Naive thymus-derived CD4-positive, alpha-beta T cell (primary cell): ENCODE results near the gene TIMM17A. TPM values are rescaled to one million over a fixed set of nuclear protein-coding genes. Genes with fewer than 3 reads are reported as not detected.

ENCODE experiments used
- ATAC-seq: fragments of 150-1000 bp; cut with Tn5 transposase; 2 replicates; pipeline ENCODE4 v1.10.0; 2021; ENCODE audit warnings: mild to moderate bottlenecking, moderate library complexity
- CTCF ChIA-PET: fragments of 350-600 bp; sonication (Branson Sonifier 250); formaldehyde crosslinking; loops from one replicate; lab custom pipeline; 2021; ENCODE audit warnings: antibody characterized with exemption; lab: Charles Lee
- POLR2A ChIA-PET: fragments of 350-600 bp; sonication (Branson Sonifier 250); formaldehyde crosslinking; loops from one replicate; lab custom pipeline; 2021; ENCODE audit warnings: antibody characterized with exemption, inconsistent platforms; lab: Charles Lee
- DNase-seq, 9 donors: peaks; one replicate each; pipeline versions ENCODE4 v3.0.0 to v3.0.0-alpha.2; 2020 to 2022; ENCODE audit warnings: mixed read lengths in 1 of 9
- H3K27ac ChIP-seq: one replicate; pipeline ENCODE4 v1.7.0; 2013; ENCODE audit warnings: mild to moderate bottlenecking, low read depth, low read length, moderate library complexity
- H3K27me3 ChIP-seq, 2 donors: one replicate each; pipeline ENCODE4 v1.7.0; 2013; ENCODE audit warnings: low read length in 2 of 2, mild to moderate bottlenecking in 2 of 2, moderate library complexity in 2 of 2; ENCODE audit not compliant: control insufficient read depth in 2 of 2, insufficient read depth in 2 of 2
- H3K36me3 ChIP-seq, 3 experiments: 1 replicate in 2 of 3; 2 replicates in 1 of 3; pipeline ENCODE4 v1.7.0; 2013; ENCODE audit warnings: low read length in 3 of 3, mild to moderate bottlenecking in 3 of 3, moderate library complexity in 1 of 3; ENCODE audit not compliant: insufficient read depth in 3 of 3, control insufficient read depth in 2 of 3
- H3K4me1 ChIP-seq, 2 donors: one replicate each; pipeline ENCODE4 v1.7.0; 2013; ENCODE audit warnings: low read length in 2 of 2, mild to moderate bottlenecking in 2 of 2, moderate library complexity in 1 of 2; ENCODE audit not compliant: control insufficient read depth in 2 of 2, insufficient read depth in 2 of 2
- H3K4me3 ChIP-seq: 2 replicates; pipeline ENCODE4 v1.7.0; 2013; ENCODE audit warnings: mild to moderate bottlenecking, low read length
- H3K9me3 ChIP-seq, 3 experiments: 1 replicate in 2 of 3; 2 replicates in 1 of 3; pipeline ENCODE4 v1.7.0; 2013; ENCODE audit warnings: low read length in 3 of 3; ENCODE audit not compliant: control insufficient read depth in 2 of 3
- H3K27ac Mint-ChIP-seq, 9 donors: one replicate each; pipeline ENCODE4 v1.8.0; 2020 to 2022; ENCODE audit warnings: mixed read lengths in 9 of 9, mild to moderate bottlenecking in 8 of 9, moderate library complexity in 5 of 9, inconsistent platforms in 2 of 9
- H3K27me3 Mint-ChIP-seq, 5 donors: one replicate each; pipeline ENCODE4 v1.8.0; 2021 to 2022; ENCODE audit warnings: mixed read lengths in 5 of 5, mild to moderate bottlenecking in 1 of 5
- H3K36me3 Mint-ChIP-seq, 5 donors: one replicate each; pipeline ENCODE4 v1.8.0; 2020 to 2022; ENCODE audit warnings: mixed read lengths in 5 of 5, mild to moderate bottlenecking in 3 of 5, inconsistent platforms in 1 of 5
- H3K4me1 Mint-ChIP-seq, 7 donors: one replicate each; pipeline ENCODE4 v1.8.0; 2020 to 2022; ENCODE audit warnings: mixed read lengths in 7 of 7, mild to moderate bottlenecking in 3 of 7, inconsistent platforms in 1 of 7
- H3K4me3 Mint-ChIP-seq, 10 donors: one replicate each; pipeline ENCODE4 v1.8.0; 2020 to 2022; ENCODE audit warnings: mild to moderate bottlenecking in 10 of 10, mixed read lengths in 10 of 10, moderate library complexity in 6 of 10, inconsistent platforms in 2 of 10
- H3K9me3 Mint-ChIP-seq, 11 donors: one replicate each; pipeline ENCODE4 v1.8.0; 2020 to 2022; ENCODE audit warnings: mixed read lengths in 11 of 11, mild to moderate bottlenecking in 4 of 11, inconsistent platforms in 1 of 11, moderate library complexity in 1 of 11
- intact Hi-C, 2 donors: fragments of 100-400 bp; cut with micrococcal nuclease; formaldehyde crosslinking; loops; one replicate each; pipeline ENCODE4 v1.15.1; 2023
- polyA plus RNA-seq, 2 donors: library from polyadenylated mRNA; unstranded; fragments of 300-500 nt; fragmentation: Illumina TruSeq; gene quantifications; one replicate each; pipeline ENCODE4 v1.2.3, GENCODE V29; 2021
- total RNA-seq, 6 experiments: library from RNA in 5 of 6; stranded (reverse) in 5 of 6; gene quantifications; 1 replicate in 5 of 6; 2 replicates in 1 of 6; pipeline ENCODE4 v1.2.3 and lab custom pipeline; 2021 to 2026

Gene TIMM17A
- total and polyA plus RNA-seq, 7 experiments from 2014 or later = 20.6 to 58.4 (median 29.8) TPM

DNA sequence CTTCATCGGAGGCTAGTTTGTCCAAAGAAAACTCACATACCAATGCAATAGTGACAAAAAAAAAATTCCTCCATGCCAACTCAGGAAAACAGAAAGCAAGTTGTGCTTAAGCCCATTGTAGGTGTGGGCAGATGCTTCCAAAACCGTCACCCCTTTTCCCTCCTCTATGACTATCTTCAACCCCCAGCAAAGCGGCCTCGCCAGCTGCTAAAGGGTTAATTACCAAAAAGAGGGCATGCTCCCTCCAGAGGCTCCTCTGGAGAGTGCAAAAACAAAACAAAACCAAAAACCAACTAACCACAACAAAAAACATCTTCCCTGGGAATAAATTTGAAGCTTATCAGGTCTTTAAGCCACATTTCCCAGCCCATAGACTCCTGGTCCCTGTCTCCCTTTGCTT, 10.1 kb upstream of the TIMM17A start:
- Mint-ChIP-seq H3K4me1 (peaks cover 4 to 24% (median 13%) of the 10 kb centered on the region in 7 donors), H3K36me3 (no peaks in the 10 kb centered on the region), H3K4me3 (no peak overlapping the region), H3K27ac (no peak overlapping the region), H3K27me3 (peaks cover 45 to 60% (median 49%) of the 10 kb centered on the region in 5 donors), H3K9me3 (no peaks in the 10 kb centered on the region)
- Histone ChIP-seq H3K36me3 (no peaks in the 10 kb centered on the region), H3K4me3 (no peak overlapping the region), H3K27ac (no peak overlapping the region), H3K9me3 (no peaks in the 10 kb centered on the region), H3K4me1 (no peaks in the 10 kb centered on the region), H3K27me3 (peaks cover 0 to 7% of the 10 kb centered on the region in 2 donors)
- ATAC-seq (no peak), DNase-seq (no peak)
- ChIA-PET CTCF (interaction anchor here (1.0 to 1.1 kb wide), 2 partner anchors 9 to 50 kb away, joined by 3 to 4 read pairs; no protein-coding TSS in a partner anchor), POLR2A (interaction anchor here (2.6 kb wide), 1 partner anchor 10 kb away, joined by 8 read pairs; the partner anchor contains the start of gene TIMM17A)
- intact Hi-C loops = no loop called here

DNA sequence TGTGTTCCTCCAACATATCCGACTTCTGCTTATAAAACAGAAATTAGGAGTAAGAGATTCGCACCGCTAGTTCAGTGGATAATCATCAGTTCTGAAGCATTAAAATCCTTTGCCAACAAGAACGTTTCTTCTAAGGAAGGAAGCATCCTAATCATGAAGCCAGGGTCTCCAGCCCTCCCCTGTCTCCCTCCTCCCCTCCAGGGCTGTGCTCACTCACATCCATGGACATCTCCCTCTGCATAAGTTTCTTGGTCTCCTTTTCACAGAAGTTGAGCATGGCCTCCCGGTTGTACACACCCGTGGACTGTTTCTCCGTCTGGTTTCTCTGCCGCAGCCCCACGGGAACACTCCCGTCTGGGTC, 9.5 kb upstream of the TIMM17A start:
- H3K27ac Mint-ChIP-seq = no peak overlapping the region
- ChIA-PET POLR2A (interaction anchor here (2.6 kb wide), 1 partner anchor 9 kb away, joined by 8 read pairs; the partner anchor contains the start of gene TIMM17A), CTCF (interaction anchor here (1.1 kb wide), 1 partner anchor 50 kb away, joined by 4 read pairs; no protein-coding TSS in a partner anchor)
- Histone ChIP-seq H3K36me3 (no peaks in the 10 kb centered on the region), H3K9me3 (no peaks in the 10 kb centered on the region), H3K27me3 (peaks cover 0 to 7% of the 10 kb centered on the region in 2 donors), H3K4me3 (no peak overlapping the region), H3K4me1 (no peaks in the 10 kb centered on the region), H3K27ac (no peak overlapping the region)
- DNase-seq (no peak), ATAC-seq (no peak)
- H3K4me3 Mint-ChIP-seq = peak overlapping the region in 6 of 10 donors; percentile 44 to 74 (median 60)
- peaks cover 45 to 62% (median 49%) of the 10 kb centered on the region in 5 donors for H3K27me3 Mint-ChIP-seq
- intact Hi-C loops = no loop called here
- H3K36me3 Mint-ChIP-seq = no peaks in the 10 kb centered on the region
- H3K4me1 Mint-ChIP-seq = peaks cover 4 to 24% (median 13%) of the 10 kb centered on the region in 7 donors
- H3K9me3 Mint-ChIP-seq = no peaks in the 10 kb centered on the region

DNA sequence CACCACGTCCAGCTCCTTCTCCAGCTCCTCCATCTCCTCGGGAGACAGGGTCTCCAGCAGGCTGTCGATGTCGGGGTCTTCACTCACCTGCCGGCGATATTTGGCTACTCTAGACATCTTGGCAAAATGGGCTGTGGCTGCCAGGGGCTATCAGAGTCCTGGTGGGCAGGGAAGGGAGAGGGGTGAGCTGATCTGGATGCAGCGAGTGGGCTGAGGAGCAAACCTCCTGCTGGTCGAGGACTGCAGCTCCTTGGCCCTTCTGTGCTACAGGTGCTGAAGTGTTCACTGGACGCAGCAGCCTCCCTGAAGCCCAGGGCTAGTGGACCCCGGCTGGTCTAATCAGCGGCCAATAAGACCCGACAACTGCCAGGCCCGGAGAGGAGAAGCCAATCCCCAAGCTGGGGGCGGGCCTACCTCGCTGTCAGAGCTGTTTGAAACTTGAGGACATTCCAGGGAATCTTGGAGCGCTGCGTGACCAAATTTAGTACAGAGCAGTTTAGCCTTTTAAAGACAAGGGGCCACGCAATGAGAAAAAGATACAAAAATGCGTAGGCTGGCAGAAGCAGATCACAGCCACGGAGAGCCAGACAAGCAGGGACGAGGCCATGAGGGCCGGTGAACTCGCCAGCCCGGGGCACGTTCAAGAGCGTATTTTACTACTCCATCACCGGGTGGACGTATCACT, 8.9 kb upstream of the TIMM17A start, which contains the start of gene LMOD1:
LMOD1 (minus strand) TSS at position 325 of the 685 bp plus-strand sequence; CDS start at position 117, 208 bp downstream.
- H3K4me3 Mint-ChIP-seq = peak within 1 kb of the TSS; percentile 11 to 81 (median 64)
- no peak within 1 kb of the TSS for H3K27ac ChIP-seq
- DNase-seq = no peak
- intact Hi-C loops = no loop called here
- peaks cover 4 to 24% (median 13%) of the 10 kb centered on the region in 7 donors for H3K4me1 Mint-ChIP-seq
- no peaks in the 10 kb centered on the region for H3K4me1 ChIP-seq
- H3K27me3 Mint-ChIP-seq = peaks cover 45 to 62% (median 49%) of the 10 kb centered on the region in 5 donors
- H3K27me3 ChIP-seq = peaks cover 0 to 7% of the 10 kb centered on the region in 2 donors
- no peaks in the 10 kb centered on the region for H3K36me3 Mint-ChIP-seq
- peak; percentile 45 for ATAC-seq
- H3K36me3 ChIP-seq = no peaks in the 10 kb centered on the region
- H3K9me3 Mint-ChIP-seq = no peaks in the 10 kb centered on the region
- peak within 1 kb of the TSS; percentile 18 for H3K4me3 ChIP-seq
- no peaks in the 10 kb centered on the region for H3K9me3 ChIP-seq
- POLR2A ChIA-PET = interaction anchor here (2.6 kb wide), 1 partner anchor 9 kb away, joined by 8 read pairs; the partner anchor contains the start of gene TIMM17A
- H3K27ac Mint-ChIP-seq = peak within 1 kb of the TSS in 1 of 9 donors; percentile 81
- CTCF ChIA-PET = interaction anchor here (0.5 to 0.9 kb wide), 2 partner anchors 23 to 920 kb away, joined by 3 to 4 read pairs; no protein-coding TSS in a partner anchor

DNA sequence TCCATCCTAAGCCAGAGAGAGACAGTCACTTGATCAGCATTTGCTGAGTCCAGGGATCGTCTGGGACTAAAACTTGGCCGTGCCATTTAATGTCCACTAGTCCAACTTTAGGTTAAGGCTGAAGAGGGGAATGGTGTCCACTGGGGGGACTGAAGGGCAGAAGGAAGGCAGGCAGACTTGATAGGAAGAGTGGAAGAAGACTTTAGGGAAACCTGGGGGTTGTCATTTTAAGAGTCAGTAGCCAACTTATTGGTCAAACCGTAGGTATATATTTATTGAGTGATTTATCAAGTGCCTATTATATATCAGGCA, 7.7 kb upstream of the TIMM17A start:
- POLR2A ChIA-PET = no interaction called here
- no peaks in the 10 kb centered on the region for H3K36me3 ChIP-seq
- peaks cover 0 to 7% of the 10 kb centered on the region in 2 donors for H3K27me3 ChIP-seq
- no peak for ATAC-seq
- Mint-ChIP-seq H3K27me3 (peaks cover 45 to 60% (median 49%) of the 10 kb centered on the region in 5 donors), H3K4me3 (no peak overlapping the region), H3K36me3 (no peaks in the 10 kb centered on the region), H3K9me3 (no peaks in the 10 kb centered on the region), H3K27ac (no peak overlapping the region), H3K4me1 (peaks cover 4 to 24% (median 13%) of the 10 kb centered on the region in 7 donors)
- no peak overlapping the region for H3K27ac ChIP-seq
- no peaks in the 10 kb centered on the region for H3K9me3 ChIP-seq
- no peaks in the 10 kb centered on the region for H3K4me1 ChIP-seq
- DNase-seq = no peak
- intact Hi-C loops = no loop called here
- CTCF ChIA-PET = no interaction called here
- H3K4me3 ChIP-seq = no peak overlapping the region

DNA sequence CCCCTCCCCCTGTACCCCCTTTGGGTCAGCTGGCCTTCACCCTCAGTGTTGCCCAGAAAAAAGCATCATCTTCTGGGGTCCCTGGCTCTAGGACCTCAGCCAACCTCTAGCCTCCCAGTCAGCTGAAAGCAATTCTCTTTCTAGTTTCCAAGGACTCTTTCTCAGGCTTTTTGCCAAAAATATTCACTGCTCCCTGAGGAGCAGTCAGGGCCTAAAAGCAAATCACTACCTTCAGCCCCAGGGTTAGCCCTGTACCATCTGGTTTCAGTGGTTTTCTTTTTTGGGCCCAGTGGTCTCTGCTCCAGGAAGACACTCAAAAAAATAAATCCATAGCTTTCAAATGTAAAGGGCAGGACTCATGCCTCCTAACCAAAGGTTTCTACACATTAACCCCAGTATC, 5.8 kb upstream of the TIMM17A start:
- no peaks in the 10 kb centered on the region for H3K36me3 ChIP-seq
- Mint-ChIP-seq H3K9me3 (peaks cover 0 to under 1% (median 0%) of the 10 kb centered on the region in 11 donors), H3K4me1 (peaks cover 8 to 30% (median 15%) of the 10 kb centered on the region in 7 donors), H3K36me3 (no peaks in the 10 kb centered on the region), H3K27me3 (peaks cover 35 to 43% (median 40%) of the 10 kb centered on the region in 5 donors), H3K27ac (no peak overlapping the region), H3K4me3 (no peak overlapping the region)
- H3K27ac ChIP-seq = no peak overlapping the region
- no peaks in the 10 kb centered on the region for H3K9me3 ChIP-seq
- H3K27me3 ChIP-seq = peaks cover 0 to 7% of the 10 kb centered on the region in 2 donors
- ATAC-seq (no peak), DNase-seq (no peak)
- intact Hi-C loops = no loop called here
- ChIA-PET CTCF (no interaction called here), POLR2A (no interaction called here)
- H3K4me3 ChIP-seq = no peak overlapping the region
- peaks cover 2 to 3% of the 10 kb centered on the region in 2 donors for H3K4me1 ChIP-seq

DNA sequence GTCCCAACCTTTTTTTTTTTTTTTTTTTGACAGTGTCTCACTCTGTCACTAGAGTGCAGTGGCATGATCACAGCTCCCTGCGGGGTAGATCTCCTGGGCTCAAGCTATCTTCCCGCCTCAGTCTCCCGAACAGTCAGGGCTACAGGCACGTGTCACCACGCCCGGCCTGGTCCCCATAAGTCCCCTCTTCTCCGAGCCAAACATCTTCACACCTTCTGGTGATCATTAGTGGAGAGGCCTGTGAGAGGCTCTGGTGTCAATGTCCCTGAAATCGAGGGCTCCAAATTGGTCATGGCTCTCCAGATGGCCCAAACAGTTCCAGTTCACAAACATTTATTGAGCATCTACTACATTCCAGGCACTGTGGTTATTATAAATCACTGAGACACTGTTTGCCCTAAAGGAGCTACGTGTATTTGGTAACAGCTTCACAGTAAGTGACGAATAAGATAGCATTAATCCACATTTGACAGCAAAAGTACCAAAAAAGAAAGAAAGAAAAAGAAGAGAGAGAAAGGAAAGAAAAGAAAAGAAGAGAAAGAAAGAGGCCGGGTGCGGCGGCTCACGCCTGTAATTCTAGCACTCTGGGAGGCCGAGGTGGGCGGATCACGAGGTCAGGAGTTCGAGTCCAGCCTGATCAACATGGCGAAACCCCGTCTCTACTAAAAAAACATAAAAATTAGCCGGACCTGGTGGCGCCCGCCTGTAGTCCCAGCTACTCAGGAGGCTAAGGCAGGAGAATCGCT, 867 bp upstream of the TIMM17A start:
- CTCF ChIA-PET = interaction anchor here (0.6 to 1.5 kb wide), 7 partner anchors 9 to 894 kb away, joined by 3 to 5 read pairs (median 3); no protein-coding TSS in a partner anchor
- peak overlapping the region; percentile 90 to 100 (median 98) for H3K4me3 Mint-ChIP-seq
- Histone ChIP-seq H3K9me3 (no peaks in the 10 kb centered on the region), H3K36me3 (peaks cover 0 to 22% (median 13%) of the 10 kb centered on the region in 3 experiments), H3K27me3 (no peaks in the 10 kb centered on the region), H3K4me3 (peak overlapping the region; percentile 97), H3K4me1 (peaks cover 11 to 14% of the 10 kb centered on the region in 2 donors), H3K27ac (peak overlapping the region; percentile 83)
- peaks cover 15 to 32% (median 25%) of the 10 kb centered on the region in 7 donors for H3K4me1 Mint-ChIP-seq
- H3K27me3 Mint-ChIP-seq = peaks cover 0 to 2% (median 0%) of the 10 kb centered on the region in 5 donors
- peaks cover 0 to 8% (median 0%) of the 10 kb centered on the region in 5 donors for H3K36me3 Mint-ChIP-seq
- peak overlapping the region; percentile 89 to 99 (median 97) for H3K27ac Mint-ChIP-seq
- POLR2A ChIA-PET = interaction anchor here (0.9 to 1.8 kb wide), 3 partner anchors 8 to 29 kb away, joined by 4 to 8 read pairs (median 5); partner anchors contain the start of genes LMOD1 and RNPEP
- ATAC-seq = no peak
- intact Hi-C loops = loop anchor here (1.0 to 10.0 kb wide), 10 partner anchors 28 to 1012 kb away; partner anchors contain the start of genes IPO9 (in 2 of the 2), PPP1R12B (in 2 of the 2), RNPEP (in 2 of the 2) and CSRP1 (in 1 of the 2)
- H3K9me3 Mint-ChIP-seq = peaks cover 0 to 1% (median 0%) of the 10 kb centered on the region in 11 donors
- DNase-seq = peak in 2 of 9 donors; percentile 14 to 25
